Loucy (cell line): Measurements from ENCODE around the gene GRID2.

Experiments used
- CTCF ChIP-seq: fragments of 200-600 bp; sonication (generic); conservative IDR thresholded peaks from 2 replicates; pipeline ENCODE4 v1.5.1; 2014; ENCODE audit warnings: mild to moderate bottlenecking, antibody characterized with exemption, low read length
- EZH2phosphoT487 ChIP-seq: fragments of 200-600 bp; IDR thresholded peaks from 2 replicates; pipeline ENCODE4 v1.6.1; 2018; ENCODE audit warnings: antibody characterized with exemption, mild to moderate bottlenecking, moderate library complexity, borderline replicate concordance

GRCh38 chr4:93731456-93731855 is 1427.7 kb downstream of the GRID2 start:
- TF ChIP-seq CTCF = no peak
- TF ChIP-seq EZH2phosphoT487 = no peak
